ENCODE results near the gene CEP41.

DNA sequence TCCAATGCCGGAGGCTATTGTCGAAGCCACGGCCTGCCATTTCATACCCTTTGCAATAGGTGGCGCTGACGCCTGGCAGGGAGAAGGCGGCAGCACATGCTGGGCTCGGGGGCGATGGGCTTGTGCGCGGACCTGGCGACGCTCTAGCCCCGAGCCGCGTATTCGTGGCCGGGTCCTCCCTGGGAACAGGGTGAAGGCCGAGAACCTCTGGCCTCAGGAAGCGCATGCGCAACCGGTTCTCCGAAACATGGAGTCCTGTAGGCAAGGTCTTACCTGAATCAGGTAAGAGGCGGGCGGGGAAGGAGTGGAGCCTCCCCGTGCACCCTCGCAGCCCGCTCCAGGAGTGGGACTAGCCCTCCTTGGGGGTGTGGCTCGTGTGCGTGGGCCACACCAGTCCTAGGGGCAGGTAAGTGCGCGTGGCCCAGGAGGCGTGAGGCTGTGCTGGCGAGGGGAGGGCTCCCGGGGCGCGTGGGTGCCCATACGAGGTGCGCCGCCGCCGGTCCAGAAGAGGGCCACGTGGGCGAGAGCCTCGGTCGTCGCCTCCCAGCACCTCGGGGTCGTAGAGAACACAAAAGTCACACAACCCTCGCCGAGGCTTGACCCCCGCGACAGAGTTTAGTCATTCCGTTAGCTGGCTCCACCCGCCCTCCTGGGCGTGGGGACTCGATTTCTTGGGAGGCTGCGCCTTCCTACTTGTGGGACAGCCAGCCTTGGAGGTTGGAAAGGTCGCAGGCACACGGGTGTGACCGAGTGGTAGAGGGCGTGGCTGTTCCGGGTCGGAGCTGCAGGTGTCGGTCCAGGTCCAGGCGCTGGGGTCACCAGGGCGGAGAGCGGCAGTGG is 45.5 kb upstream of the CEP41 start:
- peak; percentile 76 for TF ChIP-seq CTCF (IDR thresholded peaks at IDR 0.05; ENCODE audit: low read depth, low read length)
- no peak for TF ChIP-seq POLR2A (IDR thresholded peaks at IDR 0.05; ENCODE audit: extremely low read depth, insufficient read length)
- TF ChIP-seq, protein P1, sequence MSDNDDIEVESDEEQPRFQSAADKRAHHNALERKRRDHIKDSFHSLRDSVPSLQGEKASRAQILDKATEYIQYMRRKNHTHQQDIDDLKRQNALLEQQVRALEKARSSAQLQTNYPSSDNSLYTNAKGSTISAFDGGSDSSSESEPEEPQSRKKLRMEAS (IDR thresholded peaks at IDR 0.05; ENCODE audit: low read depth, low read length) = no peak
- TF ChIP-seq MYC (IDR thresholded peaks at IDR 0.05; ENCODE audit: low read depth, low read length) = peak; percentile 51
